ENCODE results near the gene RTEL1.

Gene RTEL1

GRCh38 chr20:63618291-63618980, 39.7 kb upstream of the RTEL1 start:
- Histone ChIP-seq H2AFZ (ENCODE audit: low read depth, low read length) (no peak overlapping the region), H3K4me3 (ENCODE audit: low read length) (no peak overlapping the region), H3K4me1 (ENCODE audit: low read length) (no peaks in the 10 kb centered on the region), H3K36me3 (replicated peaks; ENCODE audit: low read depth, low read length) (peaks cover 20% of the 10 kb centered on the region), H4K20me1 (ENCODE audit: insufficient read depth, low read length) (peaks cover 22% of the 10 kb centered on the region; the same call in 1 of the 2 replicates), H3K4me2 (ENCODE audit: low read length) (no peak overlapping the region), H3K27ac (ENCODE audit: low read length) (no peak overlapping the region), H3K27me3 (ENCODE audit: low read depth, low read length) (no peaks in the 10 kb centered on the region), H3K9ac (ENCODE audit: low read length) (no peak overlapping the region), H3K9me3 (ENCODE audit: insufficient read depth, low read length) (no peaks in the 10 kb centered on the region), H3K79me2 (ENCODE audit: low read length) (peaks cover 37% of the 10 kb centered on the region)
- no peak for TF ChIP-seq EZH2phosphoT487 (IDR thresholded peaks at IDR 0.05; ENCODE audit: low read depth)

- Histone ChIP-seq H3K9me3 (ENCODE audit: insufficient read depth, low read length) (no peaks in the 10 kb centered on the region), H4K20me1 (ENCODE audit: insufficient read depth, low read length) (peaks cover 22% of the 10 kb centered on the region; the same call in 1 of the 2 replicates), H3K79me2 (ENCODE audit: low read length) (peaks cover 41% of the 10 kb centered on the region), H2AFZ (ENCODE audit: low read depth, low read length) (no peak overlapping the region), H3K4me2 (ENCODE audit: low read length) (no peak overlapping the region), H3K27me3 (ENCODE audit: low read depth, low read length) (no peaks in the 10 kb centered on the region), H3K4me1 (ENCODE audit: low read length) (no peaks in the 10 kb centered on the region), H3K27ac (ENCODE audit: low read length) (no peak overlapping the region), H3K36me3 (replicated peaks; ENCODE audit: low read depth, low read length) (peaks cover 20% of the 10 kb centered on the region), H3K4me3 (ENCODE audit: low read length) (no peak overlapping the region), H3K9ac (ENCODE audit: low read length) (no peak overlapping the region)
- TF ChIP-seq EZH2phosphoT487 (IDR thresholded peaks at IDR 0.05; ENCODE audit: low read depth) = no peak
- TF ChIP-seq CTCF (IDR thresholded peaks at IDR 0.05; ENCODE audit: low read depth, low read length) = no peak
Measured at GRCh38 chr20:63619086-63619485, 39.0 kb upstream of the RTEL1 start.

GRCh38 chr20:63619505-63619904, 38.6 kb upstream of the RTEL1 start:
- no peak overlapping the region for H2AFZ ChIP-seq (ENCODE audit: low read depth, low read length)
- no peaks in the 10 kb centered on the region for H3K9me3 ChIP-seq (ENCODE audit: insufficient read depth, low read length)
- no peak overlapping the region for H3K27ac ChIP-seq (ENCODE audit: low read length)
- H3K4me3 ChIP-seq (ENCODE audit: low read length) = no peak overlapping the region
- H3K4me1 ChIP-seq (ENCODE audit: low read length) = no peaks in the 10 kb centered on the region
- peaks cover 43% of the 10 kb centered on the region for H3K79me2 ChIP-seq (ENCODE audit: low read length)
- TF ChIP-seq EZH2phosphoT487 (IDR thresholded peaks at IDR 0.05; ENCODE audit: low read depth) = no peak
- H3K36me3 ChIP-seq (replicated peaks; ENCODE audit: low read depth, low read length) = peaks cover 20% of the 10 kb centered on the region
- H3K9ac ChIP-seq (ENCODE audit: low read length) = no peak overlapping the region
- H3K27me3 ChIP-seq (ENCODE audit: low read depth, low read length) = no peaks in the 10 kb centered on the region
- peaks cover 22% of the 10 kb centered on the region; the same call in 1 of the 2 replicates for H4K20me1 ChIP-seq (ENCODE audit: insufficient read depth, low read length)
- no peak overlapping the region for H3K4me2 ChIP-seq (ENCODE audit: low read length)

- H3K79me2 ChIP-seq (ENCODE audit: low read length) = peaks cover 57% of the 10 kb centered on the region
- peaks cover 17% of the 10 kb centered on the region for H3K36me3 ChIP-seq (replicated peaks; ENCODE audit: low read depth, low read length)
- H3K9me3 ChIP-seq (ENCODE audit: insufficient read depth, low read length) = no peaks in the 10 kb centered on the region
- no peak overlapping the region for H3K4me2 ChIP-seq (ENCODE audit: low read length)
- no peaks in the 10 kb centered on the region for H3K27me3 ChIP-seq (ENCODE audit: low read depth, low read length)
- TF ChIP-seq EZH2phosphoT487 (IDR thresholded peaks at IDR 0.05; ENCODE audit: low read depth) (no peak), CTCF (IDR thresholded peaks at IDR 0.05; ENCODE audit: low read depth, low read length) (no peak)
- H3K27ac ChIP-seq (ENCODE audit: low read length) = no peak overlapping the region
- H4K20me1 ChIP-seq (ENCODE audit: insufficient read depth, low read length) = peaks cover 22% of the 10 kb centered on the region; the same call in 1 of the 2 replicates
- H3K4me3 ChIP-seq (ENCODE audit: low read length) = no peak overlapping the region
- no peak overlapping the region for H2AFZ ChIP-seq (ENCODE audit: low read depth, low read length)
- H3K9ac ChIP-seq (ENCODE audit: low read length) = no peak overlapping the region
- peaks cover 6% of the 10 kb centered on the region for H3K4me1 ChIP-seq (ENCODE audit: low read length)
Measured at GRCh38 chr20:63620991-63621390, 37.1 kb upstream of the RTEL1 start.

- no peak overlapping the region for H3K4me2 ChIP-seq (ENCODE audit: low read length)
- peaks cover 63% of the 10 kb centered on the region for H3K79me2 ChIP-seq (ENCODE audit: low read length)
- H3K27ac ChIP-seq (ENCODE audit: low read length) = no peak overlapping the region
- no peak overlapping the region for H2AFZ ChIP-seq (ENCODE audit: low read depth, low read length)
- peaks cover 6% of the 10 kb centered on the region for H3K4me1 ChIP-seq (ENCODE audit: low read length)
- H3K9ac ChIP-seq (ENCODE audit: low read length) = no peak overlapping the region
- TF ChIP-seq EZH2phosphoT487 (IDR thresholded peaks at IDR 0.05; ENCODE audit: low read depth) (no peak), CTCF (IDR thresholded peaks at IDR 0.05; ENCODE audit: low read depth, low read length) (no peak)
- H4K20me1 ChIP-seq (ENCODE audit: insufficient read depth, low read length) = peaks cover 22% of the 10 kb centered on the region; the same call in 1 of the 2 replicates
- H3K4me3 ChIP-seq (ENCODE audit: low read length) = no peak overlapping the region
- peaks cover 13% of the 10 kb centered on the region for H3K36me3 ChIP-seq (replicated peaks; ENCODE audit: low read depth, low read length)
- no peaks in the 10 kb centered on the region for H3K27me3 ChIP-seq (ENCODE audit: low read depth, low read length)
- no peaks in the 10 kb centered on the region for H3K9me3 ChIP-seq (ENCODE audit: insufficient read depth, low read length)
Measured at GRCh38 chr20:63622096-63622495, 36.0 kb upstream of the RTEL1 start.
